Endodermal cell (in vitro differentiated cells): Measurements from ENCODE around the gene CASP8AP2. TPM values are rescaled to one million over a fixed set of nuclear protein-coding genes. Genes with fewer than 3 reads are reported as not detected.
A peak's percentile ranks its signal among the peaks of the same experiment; 100 is the strongest.
"Not testable (repeated sequence)": the region's sequence is repeated elsewhere in the genome, so short reads cannot be mapped to it uniquely, and the experiment has no call there.

Experiments
- DNase-seq: peaks from one replicate; pipeline ENCODE4 v3.0.0-alpha.2; 2017
- H3K27ac ChIP-seq: 2 replicates; pipeline ENCODE4 v1.5.1; 2013; ENCODE audit warnings: mild to moderate bottlenecking, low read depth, low read length, moderate library complexity
- H3K27me3 ChIP-seq: 2 replicates; pipeline ENCODE4 v1.6.1; 2013; ENCODE audit warnings: mild to moderate bottlenecking, low read length, moderate library complexity; ENCODE audit not compliant: insufficient read depth, control insufficient read depth, poor library complexity, severe bottlenecking
- H3K36me3 ChIP-seq: 2 replicates; pipeline ENCODE4 v1.7.0; 2013; ENCODE audit warnings: mild to moderate bottlenecking, low read length, moderate library complexity; ENCODE audit not compliant: control insufficient read depth, insufficient read depth
- H3K4me1 ChIP-seq: one replicate; pipeline ENCODE4 v1.7.0; 2013; ENCODE audit warnings: low read length; ENCODE audit not compliant: control insufficient read depth, insufficient read depth
- H3K4me3 ChIP-seq: 2 replicates; pipeline ENCODE4 v1.5.1; 2013; ENCODE audit warnings: mild to moderate bottlenecking, low read length, moderate library complexity
- H3K9ac ChIP-seq: 2 replicates; pipeline ENCODE4 v1.6.1; 2013; ENCODE audit warnings: mild to moderate bottlenecking, low read length, moderate library complexity; ENCODE audit not compliant: poor library complexity, severe bottlenecking; ENCODE audit errors: extremely low read depth
- H3K9me3 ChIP-seq: 2 replicates; pipeline ENCODE4 v1.6.1; 2013; ENCODE audit warnings: mild to moderate bottlenecking, low read length, moderate library complexity; ENCODE audit not compliant: control insufficient read depth
- H3K27ac Mint-ChIP-seq: 2 replicates; pipeline ENCODE4 v1.8.0; 2020; ENCODE audit warnings: mixed read lengths
- H3K27me3 Mint-ChIP-seq: 2 replicates; pipeline ENCODE4 v1.8.0; 2021; ENCODE audit warnings: mild to moderate bottlenecking, mixed read lengths; ENCODE audit not compliant: insufficient read depth
- H3K36me3 Mint-ChIP-seq: 2 replicates; pipeline ENCODE4 v1.8.0; 2020; ENCODE audit warnings: low read depth, mixed read lengths
- H3K4me1 Mint-ChIP-seq: 2 replicates; pipeline ENCODE4 v1.8.0; 2020; ENCODE audit warnings: mixed read lengths
- H3K4me3 Mint-ChIP-seq: 2 replicates; pipeline ENCODE4 v1.8.0; 2020; ENCODE audit warnings: mild to moderate bottlenecking, moderate library complexity, mixed read lengths
- H3K9me3 Mint-ChIP-seq: 2 replicates; pipeline ENCODE4 v1.8.0; 2020; ENCODE audit warnings: mild to moderate bottlenecking, mixed read lengths
- CTCF ChIP-seq: fragments of 200-600 bp; sonication (generic); conservative IDR thresholded peaks from 2 replicates; pipeline ENCODE4 v1.5.0; 2021; ENCODE audit warnings: antibody characterized with exemption, mild to moderate bottlenecking
- WGBS, 2 experiments: methylation state at CpG; one replicate each; pipeline versions ENCODE4 v1.1.5 to v1.1.7; 2013; ENCODE audit warnings: missing lambda C conversion rate in 2 of 2, mixed read lengths in 1 of 2; ENCODE audit not compliant: insufficient coverage in 1 of 2, insufficient read length in 1 of 2; 5-methylcytosine and 5-hydroxymethylcytosine counted together
- total RNA-seq, 2 donors: library from RNA; stranded (reverse); fragmentation: NEBNext Ultra II Directional in 1 of 2; extraction: Animal tissue kit (Norgen Biotek cat#: 25700) in 1 of 2; gene quantifications; 2 replicates in 1 of 2; 3 replicates in 1 of 2; pipeline ENCODE4 v1.2.1, GENCODE V29; 2021

The CASP8AP2 gene
- total RNA-seq, 2 donors from 2014 or later: 31.1 to 40.0 TPM

GRCh38 chr6:89843070-89843469, 13.4 kb downstream of the CASP8AP2 start:
- H3K9ac ChIP-seq: no peak overlapping the region
- H3K27me3 ChIP-seq: no peaks in the 10 kb centered on the region
- H3K4me1 Mint-ChIP-seq: peaks cover 25% of the 10 kb centered on the region
- peaks cover 29% of the 10 kb centered on the region for H3K36me3 ChIP-seq
- TF ChIP-seq CTCF: no peak
- WGBS, 2 experiments: 93 to 95% methylated on average over 3 of the region's 3 CpGs
- H3K9me3 Mint-ChIP-seq: no peaks in the 10 kb centered on the region
- peak overlapping the region; percentile 76 for H3K27ac Mint-ChIP-seq
- no peak overlapping the region for H3K4me3 ChIP-seq
- no peaks in the 10 kb centered on the region for H3K27me3 Mint-ChIP-seq
- no peak for DNase-seq
- H3K9me3 ChIP-seq: no peaks in the 10 kb centered on the region
- H3K4me3 Mint-ChIP-seq: no peak overlapping the region
- no peak overlapping the region for H3K27ac ChIP-seq
- H3K4me1 ChIP-seq: peaks cover 9% of the 10 kb centered on the region
- peaks cover 27% of the 10 kb centered on the region for H3K36me3 Mint-ChIP-seq

GRCh38 chr6:89847513-89847912, 17.8 kb downstream of the CASP8AP2 start:
- not testable (repeated sequence) for H3K4me3 ChIP-seq, H3K27ac Mint-ChIP-seq, DNase-seq, H3K27ac ChIP-seq, H3K9ac ChIP-seq, H3K27me3 ChIP-seq, H3K4me1 ChIP-seq, H3K4me3 Mint-ChIP-seq, H3K9me3 ChIP-seq, H3K27me3 Mint-ChIP-seq, H3K9me3 Mint-ChIP-seq
- H3K36me3 ChIP-seq: peaks cover 46% of the 10 kb centered on the region
- Mint-ChIP-seq H3K36me3 (peaks cover 48% of the 10 kb centered on the region), H3K4me1 (peaks cover 19% of the 10 kb centered on the region)
- 95 to 96% methylated on average over 4 to 5 of the region's 5 CpGs for WGBS, 2 experiments

DNA sequence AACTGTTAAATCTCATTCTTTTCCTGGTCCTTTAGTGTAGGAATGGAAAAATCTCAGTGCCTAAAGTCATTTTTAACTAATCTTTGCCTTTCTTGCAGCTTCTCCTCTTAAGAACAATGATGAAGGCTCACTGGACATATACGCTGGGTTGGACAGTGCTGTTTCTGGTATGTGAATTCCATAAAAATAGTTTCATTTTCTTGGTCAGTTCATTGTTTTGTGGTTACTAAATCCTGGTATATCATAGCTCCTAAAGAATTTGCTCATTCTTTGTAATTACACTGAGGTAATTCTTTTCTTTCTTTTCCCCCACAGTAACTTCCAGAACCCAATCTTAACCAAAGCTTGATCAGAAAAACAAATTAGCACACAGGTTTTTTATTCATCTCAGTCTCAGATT, 23.4 kb downstream of the CASP8AP2 start:
- H3K36me3 ChIP-seq: peaks cover 83% of the 10 kb centered on the region
- H3K27ac Mint-ChIP-seq: peak overlapping the region; percentile 48
- H3K36me3 Mint-ChIP-seq: peaks cover 82% of the 10 kb centered on the region

More for the DNA sequence above, 23.4 kb downstream of the CASP8AP2 start:
- Mint-ChIP-seq H3K4me1 (no peaks in the 10 kb centered on the region), H3K9me3 (no peaks in the 10 kb centered on the region), H3K4me3 (no peak overlapping the region), H3K27me3 (no peaks in the 10 kb centered on the region)
- no peak for TF ChIP-seq CTCF
- H3K4me1 ChIP-seq: no peaks in the 10 kb centered on the region
- H3K9ac ChIP-seq: no peak overlapping the region
- H3K9me3 ChIP-seq: no peaks in the 10 kb centered on the region
- no peak overlapping the region for H3K4me3 ChIP-seq
- H3K27me3 ChIP-seq: no peaks in the 10 kb centered on the region
- no peak overlapping the region for H3K27ac ChIP-seq
- WGBS, 2 experiments: 83 to 88% methylated on average over 1 of the region's 1 CpG
- DNase-seq: no peak
